HG03565 (cell line): ENCODE results near the gene LCP2.

ENCODE experiments used
- ATAC-seq: cut with Tn5 transposase; IDR thresholded peaks from one replicate; pipeline ENCODE4 v1.9.1; 2021; ENCODE audit warnings: mild to moderate bottlenecking, moderate library complexity; ENCODE audit not compliant: unreplicated experiment

Gene LCP2

DNA sequence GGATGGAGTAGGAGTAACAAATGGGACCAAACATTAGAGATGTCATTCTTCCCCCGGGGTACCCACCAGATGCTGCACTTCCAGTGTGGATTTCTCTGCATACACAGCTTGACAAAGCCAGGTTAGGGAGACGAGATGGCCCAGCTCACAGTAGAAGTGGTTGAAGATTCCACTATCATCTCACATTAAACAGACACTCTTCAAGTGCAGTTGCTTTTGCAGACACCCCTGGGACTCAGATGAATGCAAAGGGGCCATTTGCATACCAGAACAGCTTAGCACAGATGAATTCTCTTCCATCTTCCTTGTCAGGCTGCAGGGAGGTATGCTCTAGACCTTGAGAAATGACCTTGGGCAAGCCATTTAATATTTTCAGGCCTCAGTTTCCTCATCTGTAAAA lies 77.4 kb downstream of the LCP2 start:
- ATAC-seq = no peak

DNA sequence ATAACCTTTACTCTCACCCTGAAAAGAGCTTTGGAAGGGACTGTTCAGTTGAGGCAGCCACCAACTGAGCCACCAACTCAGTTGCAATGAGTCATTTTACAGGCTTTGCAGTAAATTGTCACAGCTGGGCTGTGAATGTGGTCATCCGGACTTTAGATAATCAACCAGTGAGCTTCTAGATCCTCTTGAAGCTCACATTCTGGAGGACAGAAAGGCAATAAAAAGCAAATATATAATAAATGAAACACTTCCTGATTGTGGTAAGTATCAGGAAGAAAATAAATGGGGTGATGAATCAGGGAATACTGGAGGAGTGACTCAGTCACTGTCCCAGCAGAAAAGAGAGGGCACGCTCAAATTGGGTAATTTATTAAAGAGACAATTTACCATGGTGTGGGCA lies 78.0 kb downstream of the LCP2 start:
- ATAC-seq = no peak

DNA sequence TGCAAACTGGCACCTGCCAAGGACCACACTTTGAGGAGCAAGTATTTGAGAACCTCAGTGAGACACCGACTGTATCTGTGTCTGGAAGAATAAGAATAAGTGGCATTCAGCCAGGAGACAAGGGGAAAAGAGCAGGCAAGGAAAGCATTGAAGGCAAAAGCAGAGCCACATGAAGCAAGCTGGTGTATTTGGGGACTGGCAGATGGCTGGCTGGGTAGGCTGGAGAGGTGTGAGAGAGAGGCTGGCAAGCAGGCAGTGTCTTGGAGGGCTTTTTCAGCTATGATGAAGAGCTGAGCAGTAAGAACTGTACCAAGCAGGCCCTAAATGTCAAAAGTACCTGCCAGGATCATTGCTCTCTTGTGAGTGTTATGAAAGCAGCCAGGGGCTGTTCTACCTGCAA lies 78.9 kb downstream of the LCP2 start:
- no peak for ATAC-seq

DNA sequence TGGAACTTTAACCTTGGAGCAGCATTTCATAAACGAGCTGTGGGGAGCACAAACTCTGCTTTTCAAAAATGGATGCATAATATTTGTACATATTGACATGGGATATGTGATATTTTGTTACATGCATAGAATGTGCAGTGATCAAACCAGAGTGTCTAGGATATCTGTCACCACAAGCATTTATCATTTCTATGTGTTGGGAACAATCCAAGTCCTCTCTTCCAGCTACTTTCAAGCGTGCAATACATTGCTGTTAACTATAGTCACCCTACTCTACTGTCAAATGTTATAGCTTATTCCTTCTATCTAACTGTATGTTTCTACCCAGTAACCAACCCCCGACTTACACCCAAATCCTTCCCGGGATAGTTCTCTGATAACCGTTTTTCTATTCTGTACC lies 79.7 kb downstream of the LCP2 start:
- ATAC-seq = no peak

DNA sequence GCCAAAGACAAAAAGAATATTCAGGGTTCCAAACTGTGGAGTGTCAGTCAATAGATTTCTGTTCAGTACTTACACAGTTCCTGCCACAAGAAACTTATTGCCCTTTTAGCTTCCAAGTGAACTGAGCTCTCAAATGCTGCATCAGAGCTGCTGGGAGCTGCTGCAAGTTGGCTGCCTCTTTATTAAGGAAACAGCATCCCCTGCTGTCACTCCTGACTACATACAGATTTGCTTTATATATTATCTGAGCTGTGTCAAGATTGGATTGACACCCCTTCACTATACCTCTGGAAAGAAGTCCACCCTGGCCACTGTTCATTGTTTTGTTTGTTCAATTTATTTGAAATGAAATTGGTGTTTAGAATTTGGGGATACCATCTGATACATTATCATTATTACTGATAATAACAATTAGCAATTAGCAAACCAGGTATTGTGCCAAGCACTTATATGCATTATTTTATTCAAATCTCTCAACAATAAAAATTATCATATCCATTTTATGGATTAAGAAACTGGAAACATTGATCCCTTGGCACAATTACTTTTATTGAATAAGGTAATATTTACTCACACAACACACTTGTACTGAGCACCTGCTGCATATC lies 81.2 kb downstream of the LCP2 start:
- no peak for ATAC-seq

DNA sequence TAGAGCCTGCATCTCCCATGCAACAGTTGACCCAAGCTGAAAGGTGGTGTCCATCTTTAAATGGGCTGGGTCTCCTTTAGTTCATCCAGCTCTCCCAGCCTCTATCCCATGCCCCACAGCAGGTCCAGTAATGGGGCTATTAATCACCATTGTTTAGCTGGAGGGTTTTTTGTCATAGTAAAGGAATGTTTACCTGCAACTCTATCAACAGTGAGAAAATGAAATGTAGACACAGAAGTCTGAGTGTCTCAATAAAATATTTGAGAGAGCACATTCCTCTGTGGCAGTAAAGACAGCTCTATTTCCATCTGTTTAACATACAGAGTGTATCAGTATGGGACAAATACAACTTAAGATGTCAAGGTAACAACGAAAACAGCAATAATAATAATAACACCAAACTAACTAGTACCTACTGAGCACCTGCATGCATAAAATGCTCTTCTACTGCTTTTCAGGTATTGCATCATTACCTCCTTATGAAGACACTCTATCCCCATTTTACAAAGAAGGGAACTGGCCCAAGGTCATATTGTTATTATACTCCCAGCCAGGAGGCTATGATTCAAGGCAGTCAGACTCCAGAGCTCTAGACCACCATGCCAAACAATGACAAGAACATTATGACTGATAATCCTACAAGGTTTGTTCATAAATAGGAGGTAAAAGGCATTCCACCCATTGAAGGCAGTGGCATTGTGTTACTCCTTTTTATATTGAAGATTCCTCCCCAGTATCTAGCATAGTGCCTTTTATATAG lies 85.8 kb downstream of the LCP2 start:
- no peak for ATAC-seq

DNA sequence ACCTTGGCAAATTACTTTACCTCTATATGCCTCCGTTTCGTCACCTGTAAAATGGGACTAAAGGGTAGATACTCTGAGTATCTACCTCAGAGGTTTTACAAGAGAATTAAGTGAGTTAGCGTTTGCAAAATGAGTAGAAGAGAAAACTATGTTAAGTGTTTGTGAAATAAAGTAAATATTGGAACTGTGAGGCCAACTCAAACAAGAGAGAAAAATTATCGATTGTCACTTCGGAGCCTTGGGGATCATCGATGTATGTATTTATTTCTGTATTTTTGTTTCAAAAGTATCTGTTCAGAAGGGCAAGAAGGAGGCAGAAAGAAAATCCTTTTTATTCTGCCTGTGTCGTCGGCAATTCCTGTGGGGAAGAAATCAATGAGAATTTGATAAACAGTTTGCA lies 90.6 kb downstream of the LCP2 start:
- no peak for ATAC-seq

DNA sequence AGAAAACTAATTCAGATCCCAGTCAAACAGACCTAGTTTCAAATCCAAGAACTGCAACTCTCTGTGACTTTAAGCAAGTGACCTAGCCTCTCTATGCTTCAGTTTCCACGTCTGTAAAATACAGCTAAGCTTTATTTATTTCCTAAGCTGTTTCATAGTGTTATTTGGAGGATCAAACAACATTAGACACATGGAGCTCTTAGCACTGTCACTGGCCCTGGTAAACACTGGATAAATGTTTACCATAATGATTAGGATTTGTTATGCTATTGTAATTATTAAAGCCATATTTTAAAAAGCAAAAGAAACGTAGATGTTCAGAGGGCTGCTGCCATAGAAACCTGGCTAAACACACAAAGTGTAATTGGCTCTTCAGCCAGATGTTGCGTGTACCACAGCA lies 91.4 kb downstream of the LCP2 start:
- ATAC-seq = no peak

DNA sequence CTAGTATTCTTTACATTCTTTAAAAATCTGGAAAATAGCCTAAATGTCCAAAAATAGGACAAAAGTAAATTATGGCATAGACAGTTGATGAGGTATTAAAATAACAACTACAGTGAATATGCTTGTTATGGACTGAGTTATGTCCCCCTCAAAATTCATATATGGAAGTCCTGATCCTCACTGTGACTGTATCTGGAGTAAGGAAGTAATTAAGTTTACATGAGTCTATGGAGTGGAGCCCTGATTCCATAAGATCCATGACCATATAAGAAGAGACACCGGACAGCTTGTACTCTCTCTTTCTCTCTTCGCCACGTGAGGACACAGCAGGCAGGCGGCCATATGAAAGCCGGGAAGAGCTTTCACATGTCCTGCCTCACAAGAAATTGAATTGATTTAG lies 93.4 kb downstream of the LCP2 start:
- ATAC-seq = no peak

DNA sequence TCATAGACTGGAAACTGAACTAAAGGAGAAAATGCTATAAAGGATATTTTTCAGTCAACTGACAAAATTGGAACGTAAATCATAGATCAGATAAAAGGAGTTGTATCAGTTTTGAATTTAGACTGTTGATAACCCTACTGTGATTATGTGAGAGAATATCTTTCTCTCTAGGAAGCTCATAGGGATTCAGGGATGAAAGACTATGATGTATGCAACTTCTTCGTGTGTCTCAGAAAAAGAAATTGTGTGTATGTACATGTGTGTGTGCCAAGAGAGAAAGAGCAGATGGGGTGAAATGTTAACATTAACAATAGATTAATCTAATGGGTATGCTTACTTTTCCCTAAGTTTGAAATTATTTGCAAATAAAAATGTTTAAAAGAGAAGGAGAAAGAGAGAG lies 95.5 kb downstream of the LCP2 start:
- ATAC-seq = no peak

DNA sequence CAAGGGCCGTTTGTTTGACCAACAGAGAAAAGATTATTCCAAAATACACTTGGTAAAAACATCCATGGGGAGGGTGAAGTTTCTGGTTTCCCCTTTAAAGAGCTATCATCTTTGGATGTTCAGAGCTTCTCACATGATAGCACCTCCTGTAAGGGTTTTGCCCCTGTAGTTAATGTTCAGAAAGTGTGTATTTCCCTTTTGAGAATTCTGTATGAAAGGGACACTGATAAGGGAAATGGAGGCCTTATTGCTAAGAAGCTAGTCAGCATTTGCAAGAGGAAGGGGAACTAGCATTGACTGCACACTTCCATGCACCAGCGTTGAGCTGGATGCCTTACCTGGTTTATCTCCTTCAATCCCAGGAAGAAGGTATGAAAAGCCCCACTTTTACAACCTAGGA lies 96.3 kb downstream of the LCP2 start:
- no peak for ATAC-seq

DNA sequence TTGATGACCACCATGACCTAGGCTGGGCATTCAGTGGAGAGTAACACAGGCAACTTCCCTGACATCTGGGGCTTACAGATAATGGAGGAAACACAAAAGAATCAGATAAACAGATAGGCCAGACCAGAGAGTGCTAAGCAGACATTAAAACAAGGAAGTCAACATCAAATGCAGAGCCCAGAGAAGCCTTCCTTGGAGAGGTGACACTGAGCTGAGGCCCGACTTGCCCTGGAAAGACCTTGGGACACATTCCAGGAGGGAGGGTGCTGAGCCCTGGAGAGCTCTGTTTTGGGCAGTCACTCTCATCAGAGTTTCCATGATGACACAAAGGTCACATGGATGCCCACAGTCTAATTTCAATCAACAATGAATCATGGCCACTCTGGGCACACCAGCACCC lies 96.7 kb downstream of the LCP2 start:
- no peak for ATAC-seq
